ENCODE results near the gene CCL8.

Gene CCL8

DNA sequence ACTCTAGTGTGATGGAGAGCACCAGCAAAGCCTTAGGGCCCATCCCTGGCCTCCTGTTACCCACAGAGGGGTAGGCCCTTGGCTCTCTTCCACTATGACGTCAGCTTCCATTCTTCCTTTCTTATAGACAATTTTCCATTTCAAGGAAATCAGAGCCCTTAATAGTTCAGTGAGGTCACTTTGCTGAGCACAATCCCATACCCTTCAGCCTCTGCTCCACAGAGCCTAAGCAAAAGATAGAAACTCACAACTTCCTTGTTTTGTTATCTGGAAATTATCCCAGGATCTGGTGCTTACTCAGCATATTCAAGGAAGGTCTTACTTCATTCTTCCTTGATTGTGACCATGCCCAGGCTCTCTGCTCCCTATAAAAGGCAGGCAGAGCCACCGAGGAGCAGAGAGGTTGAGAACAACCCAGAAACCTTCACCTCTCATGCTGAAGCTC lies at the start of gene CCL8:
Gene CCL8 (plus strand): TSS at position 397 of the 445 bp plus-strand sequence. CDS start 67 bp downstream, outside the sequence.
- no peak for DNase-seq (ENCODE audit: low read depth in 2 of 2)

DNA sequence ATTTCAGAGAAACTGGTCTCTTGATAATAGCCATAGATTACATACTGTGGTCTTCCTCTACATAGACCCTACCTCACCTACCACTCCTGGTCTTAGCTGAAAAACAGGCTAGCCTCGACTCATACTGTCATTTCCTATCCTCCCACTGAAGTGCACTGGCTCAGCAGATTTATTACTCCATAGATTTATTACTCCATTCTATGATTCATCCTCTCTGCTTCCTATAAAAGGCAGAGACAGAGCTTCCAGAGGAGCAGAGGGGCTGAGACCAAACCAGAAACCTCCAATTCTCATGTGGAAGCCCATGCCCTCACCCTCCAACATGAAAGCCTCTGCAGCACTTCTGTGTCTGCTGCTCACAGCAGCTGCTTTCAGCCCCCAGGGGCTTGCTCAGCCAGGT lies 49.3 kb upstream of the CCL8 start, which contains the start of gene CCL7:
Gene CCL7 (plus strand): TSS at position 253 of the 400 bp plus-strand sequence. CDS start 70 bp downstream, at position 323.
- DNase-seq (ENCODE audit: low read depth in 2 of 2), result no peak

DNA sequence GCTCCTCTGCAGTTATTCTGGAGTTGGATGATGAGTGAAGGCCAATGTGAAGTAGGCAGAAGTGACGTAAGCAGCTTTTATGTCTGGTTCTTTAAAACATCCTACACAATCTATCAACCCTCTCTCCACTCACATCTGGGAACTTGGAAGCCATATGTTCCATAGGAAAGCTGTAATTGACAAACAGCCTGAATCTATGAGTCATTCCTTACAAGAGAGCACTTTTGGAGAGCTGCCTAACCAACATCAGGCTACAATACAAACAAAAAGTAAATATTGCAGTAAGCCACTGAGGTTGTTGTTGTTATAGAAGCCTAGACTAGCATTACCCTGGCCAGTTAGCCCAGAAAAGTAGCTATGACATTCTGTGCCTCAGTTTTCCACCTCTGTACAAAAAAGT lies 43.4 kb upstream of the CCL8 start:
- no peak for DNase-seq (ENCODE audit: low read depth in 2 of 2)

DNA sequence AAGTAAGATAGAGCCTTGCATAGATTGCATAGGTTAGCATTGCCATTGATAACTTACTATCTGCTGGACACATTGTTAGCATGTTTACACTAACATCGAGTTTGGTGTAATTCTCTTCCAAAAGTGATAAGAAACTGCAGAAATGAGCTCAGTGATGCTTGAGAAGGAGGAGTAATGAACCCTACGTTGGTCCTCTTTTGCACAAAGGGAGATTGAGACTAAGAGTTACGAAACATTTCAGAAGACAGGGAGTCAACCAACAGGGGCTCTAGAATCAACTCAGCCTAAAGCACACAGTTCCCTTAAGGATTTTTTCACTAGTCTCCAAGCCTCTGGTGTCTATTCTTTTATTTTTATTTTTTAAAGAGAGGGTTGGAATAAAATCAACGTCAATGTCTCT lies 42.4 kb upstream of the CCL8 start:
- no peak for DNase-seq (ENCODE audit: low read depth in 2 of 2)

DNA sequence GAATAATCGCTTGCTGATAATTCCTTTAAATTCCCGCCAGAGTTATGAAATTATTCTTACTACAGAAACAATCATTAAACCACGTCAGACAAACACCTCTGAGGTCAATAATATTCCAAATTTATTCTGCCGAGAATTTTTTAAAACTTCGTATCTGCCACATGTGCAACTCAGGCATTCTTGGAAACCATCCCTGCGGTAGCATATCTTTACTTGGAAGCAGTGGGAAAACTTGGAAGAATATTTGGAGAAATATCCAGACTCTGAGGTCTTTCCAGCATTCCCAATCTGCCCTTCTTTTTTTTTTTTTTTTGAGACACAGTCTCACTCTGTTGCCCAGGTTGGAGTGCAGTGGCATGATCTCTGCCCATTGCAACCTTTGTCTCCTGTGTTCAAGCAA lies 35.7 kb upstream of the CCL8 start:
- DNase-seq (ENCODE audit: low read depth in 2 of 2), result no peak

DNA sequence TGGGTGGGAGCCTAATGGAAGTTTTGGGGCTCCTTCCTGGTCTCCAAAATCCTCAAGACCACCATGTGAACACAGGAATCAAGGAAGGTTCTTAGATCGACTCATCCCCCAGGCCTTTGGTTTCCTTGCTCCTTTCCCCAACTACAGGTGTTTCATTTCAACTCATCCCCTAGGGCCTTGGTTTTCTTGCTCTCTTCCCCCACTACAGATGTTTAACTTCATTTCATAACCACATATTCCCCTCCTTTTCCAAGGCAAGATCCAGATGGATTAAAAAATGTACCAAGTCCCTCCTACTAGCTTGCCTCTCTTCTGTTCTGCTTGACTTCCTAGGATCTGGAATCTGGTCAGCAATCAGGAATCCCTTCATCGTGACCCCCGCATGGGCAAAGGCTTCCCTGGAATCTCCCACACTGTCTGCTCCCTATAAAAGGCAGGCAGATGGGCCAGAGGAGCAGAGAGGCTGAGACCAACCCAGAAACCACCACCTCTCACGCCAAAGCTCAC lies 33.9 kb upstream of the CCL8 start, which contains the start of gene CCL11:
Gene CCL11 (plus strand): TSS at position 457 of the 507 bp plus-strand sequence. CDS start 67 bp downstream, outside the sequence.
- DNase-seq (ENCODE audit: low read depth in 2 of 2), result no peak

DNA sequence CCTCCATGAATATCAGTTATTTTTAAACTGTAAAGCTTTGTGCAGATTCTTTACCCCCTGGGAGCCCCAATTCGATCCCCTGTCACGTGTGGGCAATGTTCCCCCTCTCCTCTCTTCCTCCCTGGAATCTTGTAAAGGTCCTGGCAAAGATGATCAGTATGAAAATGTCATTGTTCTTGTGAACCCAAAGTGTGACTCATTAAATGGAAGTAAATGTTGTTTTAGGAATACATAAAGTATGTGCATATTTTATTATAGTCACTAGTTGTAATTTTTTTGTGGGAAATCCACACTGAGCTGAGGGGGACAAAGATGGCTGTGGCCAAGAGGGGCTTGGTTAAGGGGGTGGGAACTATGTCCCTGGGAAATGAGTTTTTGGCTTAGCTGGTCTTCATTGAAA lies 31.4 kb upstream of the CCL8 start:
- no peak for DNase-seq (ENCODE audit: low read depth in 2 of 2)

DNA sequence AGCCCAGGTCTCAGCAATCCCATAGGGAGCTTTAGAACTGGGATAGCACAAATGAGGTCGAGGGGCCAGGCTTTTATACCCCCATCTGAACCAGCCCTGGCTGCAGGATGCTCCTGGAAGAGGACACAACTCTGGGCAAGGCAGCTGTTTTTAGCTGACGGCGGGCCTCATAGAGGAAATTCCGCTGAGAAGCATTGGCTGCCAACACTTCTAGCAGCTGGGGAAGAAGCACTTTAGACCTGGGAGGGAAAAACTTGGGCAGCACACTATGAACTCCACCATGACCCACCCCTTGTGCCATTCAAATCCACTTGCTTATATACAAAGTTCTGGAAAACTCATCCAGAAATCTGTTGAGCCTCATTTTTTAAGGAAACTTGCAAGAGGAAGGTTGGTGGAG lies 28.6 kb upstream of the CCL8 start:
- no peak for DNase-seq (ENCODE audit: low read depth in 2 of 2)

DNA sequence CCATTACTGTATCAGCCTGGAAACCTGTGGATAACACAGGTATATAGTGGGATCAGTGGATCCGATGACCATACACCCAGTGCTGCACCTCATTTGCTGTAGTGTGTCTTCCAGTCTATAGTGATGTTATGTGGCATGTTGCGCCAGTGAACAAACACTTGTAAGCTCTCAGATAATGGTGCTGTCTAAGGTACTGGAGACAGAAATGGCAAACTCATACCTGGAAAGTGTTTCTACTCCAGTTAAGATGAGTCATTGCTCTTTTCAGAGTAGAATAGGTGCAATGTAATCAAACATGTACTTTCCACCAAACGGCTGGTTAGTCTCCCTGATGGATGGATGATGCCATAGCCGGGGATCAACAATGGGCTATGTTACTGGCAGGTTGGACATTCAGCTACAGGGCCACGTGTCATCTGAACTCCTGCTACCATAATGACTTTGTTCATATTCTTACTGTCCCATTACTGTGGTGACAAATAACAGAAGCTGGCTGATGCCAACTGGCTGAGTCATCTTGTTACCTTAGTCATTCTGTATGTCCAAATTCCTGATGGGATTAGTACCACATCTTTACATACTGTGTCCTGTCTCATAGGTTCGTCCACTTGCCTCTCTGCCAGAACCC lies 27.4 kb upstream of the CCL8 start:
- no peak for DNase-seq (ENCODE audit: low read depth in 2 of 2)

DNA sequence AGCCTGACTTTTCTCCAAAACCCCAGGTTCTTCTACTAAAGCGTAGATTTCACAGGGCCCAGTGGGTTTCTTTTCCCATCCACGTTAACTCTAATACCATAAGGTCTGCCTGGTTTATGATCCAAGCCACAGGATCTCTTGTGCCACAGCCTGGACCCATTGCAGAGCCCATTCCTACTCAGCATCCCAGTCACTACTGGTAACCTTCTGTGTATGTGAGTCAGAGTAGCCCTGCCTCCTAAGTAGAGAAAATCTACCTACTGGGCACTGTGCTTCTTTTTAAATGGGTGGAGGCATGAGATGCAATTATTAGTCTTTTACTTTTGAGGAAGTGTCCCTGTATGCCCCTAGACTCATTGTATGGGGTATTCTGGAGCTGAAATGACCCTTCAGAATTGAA lies 20.2 kb upstream of the CCL8 start:
- DNase-seq (ENCODE audit: low read depth in 2 of 2), result no peak

DNA sequence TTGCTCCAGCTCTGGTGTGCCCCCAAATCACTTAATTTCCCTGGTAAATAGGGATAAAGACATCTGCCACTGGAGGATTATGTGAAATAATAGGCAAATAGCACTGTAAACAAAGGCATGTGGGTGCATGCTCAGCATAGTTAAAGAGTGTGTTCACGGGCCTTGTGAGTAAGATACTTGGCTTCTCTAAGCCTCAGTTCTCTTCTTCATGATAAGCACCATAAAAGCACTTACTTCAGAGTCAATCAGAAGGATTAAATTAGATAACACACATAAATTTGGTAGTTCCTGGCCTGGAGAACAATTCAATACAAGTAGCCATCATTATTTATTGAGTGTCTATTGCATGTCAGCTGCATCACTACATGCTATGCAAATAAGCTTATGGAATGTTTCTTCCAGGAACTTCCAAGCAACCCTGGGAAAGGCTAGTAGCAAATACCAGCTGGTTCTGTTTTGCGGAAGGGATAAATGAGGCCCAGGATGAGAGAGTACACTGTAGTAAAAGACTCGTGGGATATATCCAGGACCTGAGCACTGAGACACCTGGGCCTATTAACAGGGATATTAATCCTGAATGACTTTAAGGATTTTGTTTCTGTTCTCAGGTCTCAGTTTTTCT lies 19.2 kb upstream of the CCL8 start:
- DNase-seq (ENCODE audit: low read depth in 2 of 2), result no peak

DNA sequence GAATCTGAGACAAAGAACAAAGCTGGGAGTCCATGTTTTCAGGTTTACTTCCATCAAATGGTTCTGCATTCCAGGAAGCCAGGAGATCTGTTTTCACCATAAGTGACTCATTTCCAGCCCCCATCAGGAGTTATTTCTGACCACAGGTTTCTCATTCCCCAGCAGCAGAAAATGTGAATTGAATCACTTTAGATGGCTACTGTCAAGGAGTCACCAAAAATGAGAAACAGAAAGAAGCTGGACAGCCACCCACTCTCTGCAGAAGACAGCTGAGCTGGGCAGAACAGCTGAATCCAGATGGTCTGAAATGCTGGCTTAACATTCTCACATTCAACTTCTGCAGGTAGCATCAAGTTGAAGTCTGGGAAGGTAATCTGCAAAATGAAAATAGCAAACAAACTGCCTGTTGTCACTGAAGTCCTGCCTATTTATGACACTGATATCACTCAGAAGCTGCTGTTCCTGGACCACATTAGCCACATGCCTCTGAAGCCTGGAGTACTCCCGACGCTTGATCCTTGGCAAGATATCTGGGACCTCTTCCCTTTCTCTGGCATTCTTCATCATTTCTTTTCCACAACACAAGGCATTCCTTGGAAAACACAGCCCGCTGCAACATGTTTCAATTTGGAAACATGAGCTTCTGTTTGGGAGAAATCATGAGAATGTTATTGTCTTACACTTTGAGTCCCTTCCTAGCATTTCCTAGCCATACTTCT lies 18.4 kb upstream of the CCL8 start:
- no peak for DNase-seq (ENCODE audit: low read depth in 2 of 2)

DNA sequence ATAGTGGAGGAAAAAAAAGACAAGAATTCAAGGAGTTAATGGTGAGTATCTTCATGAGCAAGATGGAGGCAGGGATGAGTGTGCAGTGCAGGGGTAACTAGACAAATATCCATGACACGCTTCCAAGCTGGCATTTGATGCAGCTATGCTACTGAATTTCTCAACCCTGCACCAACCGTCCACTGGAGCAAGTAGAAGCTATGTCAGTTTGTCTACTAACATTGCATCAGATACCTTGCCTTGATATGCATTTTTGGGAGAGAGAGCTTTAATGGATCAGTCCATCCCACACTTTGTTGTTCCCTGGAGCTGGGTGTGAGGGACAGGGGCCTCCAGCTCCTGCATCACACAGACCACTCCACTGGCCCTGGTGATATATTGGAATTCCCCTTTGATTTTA lies 17.2 kb upstream of the CCL8 start:
- no peak for DNase-seq (ENCODE audit: low read depth in 2 of 2)

DNA sequence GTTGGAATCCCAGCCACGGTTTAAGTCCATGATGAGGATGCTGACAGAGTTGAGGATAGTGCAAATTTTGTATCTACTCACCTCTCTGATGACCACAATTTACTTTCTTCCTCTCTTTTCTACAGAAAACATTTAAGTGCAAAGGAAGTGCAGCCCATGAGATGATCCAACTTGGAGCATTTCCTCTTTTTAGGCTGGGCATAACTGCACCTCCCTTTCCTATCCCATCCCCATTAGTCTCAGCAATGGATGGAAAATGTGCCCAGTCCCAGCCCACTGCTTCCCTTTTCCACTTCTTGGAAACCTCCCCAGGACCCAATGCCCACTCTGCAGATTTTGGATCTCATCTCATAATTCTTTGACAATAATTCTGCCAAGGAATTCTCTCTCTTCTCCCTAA lies 16.6 kb upstream of the CCL8 start:
- DNase-seq (ENCODE audit: low read depth in 2 of 2), result no peak

DNA sequence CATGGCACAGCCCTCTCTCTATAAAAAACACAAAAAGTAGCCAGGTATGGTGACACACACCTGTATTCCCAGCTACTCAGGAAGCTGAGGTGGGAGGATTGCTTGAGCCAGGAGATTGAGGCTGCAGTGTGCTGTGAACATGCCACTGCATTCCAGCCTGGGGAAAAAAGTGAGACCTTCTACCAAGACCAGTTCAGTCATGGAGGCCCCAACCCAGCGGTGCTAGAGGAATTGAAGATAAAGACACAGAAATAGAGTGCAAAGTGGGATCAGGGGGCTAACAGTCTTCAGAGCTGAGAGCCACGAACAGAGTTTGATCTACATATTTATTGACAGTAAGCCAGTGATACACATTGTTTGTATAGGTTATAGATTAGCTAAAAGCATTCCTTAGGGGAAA lies 15.6 kb upstream of the CCL8 start:
- DNase-seq (ENCODE audit: low read depth in 2 of 2), result no peak

DNA sequence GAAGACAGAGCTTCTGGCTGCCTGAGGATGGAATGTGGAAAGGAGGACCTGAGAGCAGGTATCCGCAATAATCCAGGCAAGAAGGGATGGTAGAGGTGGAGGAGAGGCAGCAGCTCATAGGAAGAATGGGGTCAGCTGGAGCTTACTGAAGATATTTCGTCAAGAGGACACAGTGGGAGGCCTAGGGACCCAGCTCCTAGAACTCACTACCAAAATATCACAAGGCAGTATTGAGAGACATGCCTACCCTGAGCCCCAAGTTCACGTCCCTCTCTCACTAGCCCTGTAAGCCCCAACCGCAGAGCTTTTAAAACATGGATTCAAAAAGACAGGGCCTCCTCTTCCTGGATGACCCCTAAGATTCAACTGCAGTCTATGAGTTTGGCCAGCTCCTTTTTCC lies 14.2 kb upstream of the CCL8 start:
- no peak for DNase-seq (ENCODE audit: low read depth in 2 of 2)

DNA sequence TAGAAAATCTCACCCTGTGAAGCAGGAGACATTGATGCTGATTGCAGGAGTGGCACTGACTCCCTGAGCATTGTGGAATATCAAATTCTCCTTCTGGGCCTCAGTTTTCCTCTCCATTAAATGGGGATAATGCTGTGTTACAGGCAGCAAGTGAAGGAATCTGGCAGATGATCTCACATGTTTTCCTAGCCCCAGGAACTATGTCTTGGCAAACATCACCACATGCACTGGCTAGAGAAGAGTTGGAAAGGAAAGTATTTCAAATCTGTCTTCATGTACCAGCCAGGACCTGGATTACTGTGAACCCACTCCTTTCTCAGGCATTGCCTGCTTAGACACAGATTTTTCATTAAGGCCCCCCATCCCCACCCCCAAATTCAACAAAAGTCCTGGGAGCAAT lies 13.6 kb upstream of the CCL8 start:
- DNase-seq (ENCODE audit: low read depth in 2 of 2), result no peak

DNA sequence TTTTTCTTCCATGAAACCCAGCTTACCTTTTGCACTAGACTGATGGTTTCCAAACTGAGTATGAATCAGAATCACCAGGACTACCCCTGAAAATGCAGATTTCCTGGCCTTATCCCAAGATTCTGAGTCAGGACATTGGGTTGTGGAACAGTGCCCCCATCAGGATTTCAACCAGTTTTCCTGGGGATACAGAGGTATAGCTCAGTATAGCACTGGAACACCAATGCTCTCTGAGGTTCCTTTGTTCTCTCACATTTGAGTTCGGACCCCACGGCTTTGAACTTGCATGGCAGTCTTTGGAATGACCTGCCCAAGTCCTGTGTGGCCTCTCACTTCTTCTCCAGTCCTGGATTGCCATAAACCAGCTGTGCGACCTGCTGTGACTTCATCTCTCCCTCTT lies 12.8 kb upstream of the CCL8 start:
- no peak for DNase-seq (ENCODE audit: low read depth in 2 of 2)

DNA sequence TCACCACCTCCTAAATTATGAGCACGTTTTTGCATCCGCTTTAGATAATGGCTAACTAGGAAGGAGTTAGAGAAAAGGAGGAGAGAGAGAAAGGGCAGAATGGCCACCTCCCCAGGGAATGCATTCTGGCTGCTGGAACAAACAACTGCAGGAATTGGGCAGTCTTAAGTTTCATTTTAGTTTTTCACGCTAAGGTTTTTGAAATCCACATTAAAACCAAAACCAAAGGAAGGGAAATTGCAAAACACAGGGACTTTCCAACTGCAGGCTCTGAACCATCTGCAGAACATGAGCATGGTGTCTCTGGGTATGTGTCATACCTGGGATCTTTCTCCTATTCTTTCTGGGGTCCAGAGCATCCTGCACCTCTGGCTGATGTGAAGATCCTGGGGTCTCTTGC lies 12.1 kb upstream of the CCL8 start:
- DNase-seq (ENCODE audit: low read depth in 2 of 2), result no peak

DNA sequence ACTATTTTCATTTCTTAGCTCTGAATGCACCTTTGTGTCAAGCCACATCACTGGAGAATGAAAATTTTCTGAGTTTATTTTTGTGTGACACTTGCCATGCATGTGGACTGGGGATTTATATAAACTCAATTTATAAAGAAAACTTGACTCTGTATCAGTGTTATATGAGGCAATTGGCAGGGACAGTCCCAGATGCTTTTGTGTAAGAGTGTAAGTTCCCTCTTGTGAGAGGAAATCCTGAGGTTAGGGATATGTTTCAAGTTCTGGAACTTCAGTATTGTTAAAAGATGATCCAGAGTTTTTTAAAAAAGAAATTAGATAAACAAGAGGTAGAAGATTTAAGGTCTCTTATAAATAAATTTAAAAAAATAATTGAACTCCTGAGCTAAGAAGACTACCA lies 10.9 kb upstream of the CCL8 start:
- DNase-seq (ENCODE audit: low read depth in 2 of 2), result no peak

DNA sequence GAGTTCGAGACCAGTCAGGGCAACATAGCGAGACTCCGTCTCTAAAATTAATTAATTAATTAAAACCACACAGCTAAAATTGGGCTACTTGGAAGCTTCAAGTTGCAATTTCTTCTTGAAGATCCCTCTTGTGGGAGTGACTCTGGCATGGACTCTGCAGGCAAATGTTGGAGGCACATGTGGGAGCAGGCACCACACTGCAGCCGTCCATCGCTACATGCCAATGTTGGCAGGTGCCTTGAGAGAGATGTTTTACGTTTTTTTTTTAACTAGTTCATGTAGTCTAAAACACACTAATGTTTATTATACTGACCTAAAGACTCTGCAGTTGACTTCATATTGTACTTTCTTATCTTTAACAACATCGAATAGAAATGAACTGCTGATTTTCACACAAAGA lies 7.9 kb upstream of the CCL8 start:
- no peak for DNase-seq (ENCODE audit: low read depth in 2 of 2)

DNA sequence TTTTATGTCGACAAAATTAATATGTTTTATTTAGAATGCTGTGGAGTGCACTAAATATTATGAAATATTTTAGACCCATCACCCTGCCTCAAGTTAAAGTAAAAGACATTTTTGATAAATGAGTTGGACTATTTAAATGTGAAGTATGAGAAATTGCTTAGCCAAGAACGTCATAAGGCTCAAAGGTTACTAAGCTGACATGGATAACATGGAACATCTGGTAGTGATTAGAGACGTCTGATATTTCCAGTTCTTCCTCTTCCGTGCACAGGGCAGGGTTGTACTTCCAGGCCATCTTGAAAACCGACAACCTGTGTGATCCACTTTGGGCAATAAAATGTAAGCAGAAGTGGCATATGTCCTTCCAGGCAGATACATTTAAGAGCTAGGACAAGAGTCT lies 7.2 kb upstream of the CCL8 start:
- DNase-seq (ENCODE audit: low read depth in 2 of 2), result no peak

DNA sequence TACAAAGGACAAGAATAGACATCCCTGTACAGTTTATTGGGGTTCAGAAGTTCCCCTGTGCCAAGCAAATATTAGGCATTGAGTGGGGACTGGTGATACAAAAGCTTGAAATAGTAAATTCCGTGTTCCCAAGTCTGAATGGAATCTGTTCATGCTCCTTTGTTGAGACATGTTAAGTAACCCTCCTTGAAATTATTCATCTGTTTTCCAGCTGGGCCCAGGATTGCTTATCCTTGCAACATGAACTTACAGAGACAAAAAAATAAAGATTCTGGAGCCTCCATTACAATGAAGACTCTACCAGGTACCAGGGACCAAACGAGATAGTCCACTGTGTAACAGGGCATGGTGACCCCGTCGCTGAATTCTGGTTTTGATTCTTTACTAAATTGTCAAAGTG lies 6.1 kb upstream of the CCL8 start:
- DNase-seq (ENCODE audit: low read depth in 2 of 2), result no peak
